HCT116 (cell line): ENCODE data around the gene GEMIN5.

Experiments used
- CBX3 ChIP-seq: IDR thresholded peaks from 2 replicates; pipeline ENCODE4 v1.6.1; 2012; ENCODE audit warnings: low read depth
- CEBPB ChIP-seq: IDR thresholded peaks from 2 replicates; pipeline ENCODE4 v1.6.1; 2012; ENCODE audit warnings: low read depth
- EZH2 ChIP-seq: fragments of 200-600 bp; sonication (generic); IDR thresholded peaks from 2 replicates; pipeline ENCODE4 v1.6.1; 2017; ENCODE audit warnings: antibody characterized with exemption, mixed run types
- POLR2A ChIP-seq: IDR thresholded peaks from 2 replicates; pipeline ENCODE4 v1.7.0; 2011; ENCODE audit warnings: borderline replicate concordance; ENCODE audit not compliant: insufficient read depth, insufficient read length; ENCODE audit errors: extremely low read depth
- POLR2AphosphoS5 ChIP-seq: IDR thresholded peaks from 2 replicates; pipeline ENCODE4 v1.6.1; 2011; ENCODE audit warnings: mild to moderate bottlenecking, low read depth, low read length, moderate library complexity
- RAD21 ChIP-seq: IDR thresholded peaks from 2 replicates; pipeline ENCODE4 v1.6.1; 2012; ENCODE audit warnings: low read depth, mild to moderate bottlenecking
- TCF7L2 ChIP-seq: IDR thresholded peaks from 2 replicates; pipeline ENCODE4 v1.7.0; 2011; ENCODE audit warnings: borderline replicate concordance, inconsistent platforms; ENCODE audit not compliant: insufficient read depth, insufficient read length; ENCODE audit errors: extremely low read depth
- TF ChIP-seq, protein P1 (sequence below), 3 experiments: fragments of 200-600 bp in 1 of 3; sonication (generic) in 1 of 3; IDR thresholded peaks in 2 of 3; conservative IDR thresholded peaks in 1 of 3; 2 replicates each; pipeline ENCODE4 v1.5.1; 2012 to 2017; ENCODE audit warnings: low read depth in 2 of 3, low read length in 2 of 3, antibody characterized with exemption in 1 of 3, borderline replicate concordance in 1 of 3, control low read depth in 1 of 3, mild to moderate bottlenecking in 1 of 3, mixed read lengths in 1 of 3, mixed run types in 1 of 3, moderate library complexity in 1 of 3; ENCODE audit not compliant: insufficient read depth in 1 of 3

DNA sequence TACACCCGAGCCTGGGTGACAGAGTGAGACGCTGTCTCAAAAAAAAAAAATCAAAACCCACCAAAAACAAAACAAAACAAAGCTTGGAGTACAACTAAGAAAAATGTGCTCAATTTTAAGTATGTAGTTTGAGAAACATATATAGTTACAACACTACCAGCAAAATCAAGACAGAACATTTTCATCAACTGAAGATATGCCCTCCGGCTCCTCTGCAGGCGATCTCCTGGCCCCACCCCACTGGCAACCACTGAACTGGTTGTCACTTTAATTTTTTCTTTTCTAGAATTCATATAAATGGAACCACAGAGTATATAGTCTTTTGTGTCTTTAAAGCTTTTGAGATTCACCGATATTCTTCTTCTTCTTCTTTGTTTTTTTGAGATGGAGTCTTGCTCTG, 44.6 kb downstream of the GEMIN5 start:
- TF ChIP-seq EZH2 (no peak), POLR2A (no peak), RAD21 (no peak), CEBPB (no peak), TCF7L2 (no peak), POLR2AphosphoS5 (no peak), CBX3 (no peak)
- TF ChIP-seq, protein P1, sequence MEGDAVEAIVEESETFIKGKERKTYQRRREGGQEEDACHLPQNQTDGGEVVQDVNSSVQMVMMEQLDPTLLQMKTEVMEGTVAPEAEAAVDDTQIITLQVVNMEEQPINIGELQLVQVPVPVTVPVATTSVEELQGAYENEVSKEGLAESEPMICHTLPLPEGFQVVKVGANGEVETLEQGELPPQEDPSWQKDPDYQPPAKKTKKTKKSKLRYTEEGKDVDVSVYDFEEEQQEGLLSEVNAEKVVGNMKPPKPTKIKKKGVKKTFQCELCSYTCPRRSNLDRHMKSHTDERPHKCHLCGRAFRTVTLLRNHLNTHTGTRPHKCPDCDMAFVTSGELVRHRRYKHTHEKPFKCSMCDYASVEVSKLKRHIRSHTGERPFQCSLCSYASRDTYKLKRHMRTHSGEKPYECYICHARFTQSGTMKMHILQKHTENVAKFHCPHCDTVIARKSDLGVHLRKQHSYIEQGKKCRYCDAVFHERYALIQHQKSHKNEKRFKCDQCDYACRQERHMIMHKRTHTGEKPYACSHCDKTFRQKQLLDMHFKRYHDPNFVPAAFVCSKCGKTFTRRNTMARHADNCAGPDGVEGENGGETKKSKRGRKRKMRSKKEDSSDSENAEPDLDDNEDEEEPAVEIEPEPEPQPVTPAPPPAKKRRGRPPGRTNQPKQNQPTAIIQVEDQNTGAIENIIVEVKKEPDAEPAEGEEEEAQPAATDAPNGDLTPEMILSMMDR (IDR thresholded peaks at IDR 0.05 in 2 of 3, conservative IDR thresholded peaks at IDR 0.05 in 1 of 3; ENCODE audit: borderline replicate concordance in 1 of 3, insufficient read depth in 1 of 3, low read depth in 2 of 3, low read length in 2 of 3), result no peak
